ENCODE results near the gene SOX13.

DNA sequence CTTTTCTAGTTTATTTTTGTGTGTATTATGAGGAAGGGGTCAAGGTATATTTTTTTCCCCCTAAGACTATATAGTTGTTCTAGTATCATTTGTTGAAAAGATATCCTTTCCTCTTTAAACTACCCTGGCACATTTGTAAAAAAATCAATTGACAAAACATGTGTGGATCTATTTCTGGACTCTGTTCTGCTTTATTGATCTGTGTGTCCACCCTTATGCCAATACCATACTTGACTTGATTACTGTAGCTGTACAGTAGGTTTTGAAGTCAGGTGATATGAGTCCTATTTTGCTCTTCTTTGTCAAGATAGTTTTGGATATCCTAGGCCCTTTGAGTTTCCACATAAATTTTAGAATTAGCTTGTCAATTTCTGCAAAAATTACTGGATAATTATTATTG is 21.2 kb upstream of the SOX13 start:
- TF ChIP-seq, protein P1, sequence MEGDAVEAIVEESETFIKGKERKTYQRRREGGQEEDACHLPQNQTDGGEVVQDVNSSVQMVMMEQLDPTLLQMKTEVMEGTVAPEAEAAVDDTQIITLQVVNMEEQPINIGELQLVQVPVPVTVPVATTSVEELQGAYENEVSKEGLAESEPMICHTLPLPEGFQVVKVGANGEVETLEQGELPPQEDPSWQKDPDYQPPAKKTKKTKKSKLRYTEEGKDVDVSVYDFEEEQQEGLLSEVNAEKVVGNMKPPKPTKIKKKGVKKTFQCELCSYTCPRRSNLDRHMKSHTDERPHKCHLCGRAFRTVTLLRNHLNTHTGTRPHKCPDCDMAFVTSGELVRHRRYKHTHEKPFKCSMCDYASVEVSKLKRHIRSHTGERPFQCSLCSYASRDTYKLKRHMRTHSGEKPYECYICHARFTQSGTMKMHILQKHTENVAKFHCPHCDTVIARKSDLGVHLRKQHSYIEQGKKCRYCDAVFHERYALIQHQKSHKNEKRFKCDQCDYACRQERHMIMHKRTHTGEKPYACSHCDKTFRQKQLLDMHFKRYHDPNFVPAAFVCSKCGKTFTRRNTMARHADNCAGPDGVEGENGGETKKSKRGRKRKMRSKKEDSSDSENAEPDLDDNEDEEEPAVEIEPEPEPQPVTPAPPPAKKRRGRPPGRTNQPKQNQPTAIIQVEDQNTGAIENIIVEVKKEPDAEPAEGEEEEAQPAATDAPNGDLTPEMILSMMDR (IDR thresholded peaks at IDR 0.05), result no peak
- no peak for TF ChIP-seq POLR2A (IDR thresholded peaks at IDR 0.05)
